OCI-LY1 (cell line): Measurements from ENCODE around the gene F2RL2.

Source experiments
- EZH2 ChIP-seq: fragments of 200-600 bp; sonication (generic), shearing (Covaris generic); IDR thresholded peaks from 2 replicates; pipeline ENCODE4 v1.8.0; 2017; ENCODE audit warnings: borderline replicate concordance, mixed run types, mild to moderate bottlenecking, antibody characterized with exemption, low read length, moderate library complexity, mixed read lengths
- TF ChIP-seq, protein P1 (sequence below): fragments of 200-600 bp; sonication (generic), shearing (Covaris generic); IDR thresholded peaks from 2 replicates; pipeline ENCODE4 v1.5.1; 2017; ENCODE audit warnings: mild to moderate bottlenecking, antibody characterized with exemption, low read length, moderate library complexity, mixed read lengths

DNA sequence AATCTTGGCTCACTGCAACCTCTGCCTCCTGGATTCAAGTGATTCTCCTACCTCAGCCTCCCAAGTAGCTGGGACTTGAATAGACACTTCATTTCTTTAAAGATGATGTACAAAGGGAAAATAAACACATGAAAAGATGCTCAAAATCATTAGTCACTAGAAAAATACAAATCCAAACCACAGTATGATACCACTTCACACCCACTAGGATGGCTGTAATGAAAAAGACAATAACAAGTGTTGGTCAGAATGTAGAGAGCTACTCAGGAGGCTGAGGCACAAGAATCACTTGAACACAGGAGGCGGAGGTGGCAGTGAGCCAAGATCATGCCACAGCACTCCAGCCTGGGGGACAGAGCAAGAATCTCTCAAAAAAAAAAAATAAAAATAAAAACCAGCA lies 13.0 kb downstream of the F2RL2 start:
- TF ChIP-seq, protein P1, sequence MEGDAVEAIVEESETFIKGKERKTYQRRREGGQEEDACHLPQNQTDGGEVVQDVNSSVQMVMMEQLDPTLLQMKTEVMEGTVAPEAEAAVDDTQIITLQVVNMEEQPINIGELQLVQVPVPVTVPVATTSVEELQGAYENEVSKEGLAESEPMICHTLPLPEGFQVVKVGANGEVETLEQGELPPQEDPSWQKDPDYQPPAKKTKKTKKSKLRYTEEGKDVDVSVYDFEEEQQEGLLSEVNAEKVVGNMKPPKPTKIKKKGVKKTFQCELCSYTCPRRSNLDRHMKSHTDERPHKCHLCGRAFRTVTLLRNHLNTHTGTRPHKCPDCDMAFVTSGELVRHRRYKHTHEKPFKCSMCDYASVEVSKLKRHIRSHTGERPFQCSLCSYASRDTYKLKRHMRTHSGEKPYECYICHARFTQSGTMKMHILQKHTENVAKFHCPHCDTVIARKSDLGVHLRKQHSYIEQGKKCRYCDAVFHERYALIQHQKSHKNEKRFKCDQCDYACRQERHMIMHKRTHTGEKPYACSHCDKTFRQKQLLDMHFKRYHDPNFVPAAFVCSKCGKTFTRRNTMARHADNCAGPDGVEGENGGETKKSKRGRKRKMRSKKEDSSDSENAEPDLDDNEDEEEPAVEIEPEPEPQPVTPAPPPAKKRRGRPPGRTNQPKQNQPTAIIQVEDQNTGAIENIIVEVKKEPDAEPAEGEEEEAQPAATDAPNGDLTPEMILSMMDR, result no peak
- TF ChIP-seq EZH2, result no peak
